Measurements from ENCODE around the gene STK39. TPM values are rescaled to one million over a fixed set of nuclear protein-coding genes. Genes with fewer than 3 reads are reported as not detected.
A peak's percentile ranks its signal among the peaks of the same experiment; 100 is the strongest.

The STK39 gene
- total and polyA plus RNA-seq, 2 donors from 2014 or later: 15.9 to 27.1 TPM

DNA sequence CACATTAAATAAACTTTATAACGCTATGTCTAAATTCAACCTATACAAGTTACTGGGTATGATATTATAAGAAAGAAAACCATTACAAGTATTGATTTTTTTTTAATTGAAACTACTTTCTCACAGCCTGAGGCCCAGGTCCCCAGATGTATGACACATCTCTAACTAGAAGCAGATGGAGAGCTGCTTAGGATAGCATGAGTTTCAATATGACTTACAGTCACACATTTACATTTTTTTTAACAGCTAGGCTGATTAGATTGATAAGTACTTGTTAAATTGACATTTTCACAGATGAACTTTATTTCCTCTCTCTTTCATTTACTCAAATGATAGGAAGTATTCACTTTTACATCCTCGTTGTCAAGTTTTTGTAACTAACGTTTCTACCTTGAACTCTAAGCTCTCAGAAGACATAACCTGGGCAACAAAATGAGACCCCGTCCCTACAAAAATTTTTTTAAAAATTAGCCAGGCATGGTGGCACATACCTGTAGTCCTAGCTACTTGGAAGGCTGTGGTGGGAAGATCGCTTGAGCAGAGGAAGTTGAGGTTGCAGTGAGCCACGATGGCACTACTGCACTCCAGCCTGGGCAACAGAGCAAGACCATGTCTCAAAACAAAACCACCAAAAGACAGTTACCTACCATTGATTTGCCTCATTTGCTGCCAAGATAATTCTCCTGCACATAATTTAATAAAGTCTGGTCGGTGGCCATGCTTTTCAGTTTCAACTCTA, 52.4 kb downstream of the STK39 start:
- Histone ChIP-seq H3K27ac (ENCODE audit: low read depth in 2 of 2, low read length in 2 of 2) (no peak overlapping the region), H3K4me1 (ENCODE audit: control insufficient read depth in 2 of 3, insufficient read depth in 2 of 3, low read depth in 1 of 3, low read length in 3 of 3) (peaks cover 0 to 11% (median 2%) of the 10 kb centered on the region in 3 donors), H3K9ac (ENCODE audit: low read length in 3 of 3) (no peak overlapping the region), H3K36me3 (ENCODE audit: control insufficient read depth in 2 of 3, insufficient read depth in 3 of 3, low read length in 3 of 3) (no peaks in the 10 kb centered on the region), H3K27me3 (ENCODE audit: control insufficient read depth, insufficient read depth, low read length) (no peaks in the 10 kb centered on the region), H3K4me3 (ENCODE audit: low read length in 3 of 3) (no peak overlapping the region), H3K9me3 (ENCODE audit: control insufficient read depth in 2 of 3, insufficient read depth in 1 of 3, low read length in 3 of 3) (no peaks in the 10 kb centered on the region)
- no peak for TF ChIP-seq CTCF (IDR thresholded peaks at IDR 0.05; ENCODE audit: borderline replicate concordance, extremely low read depth, insufficient read depth)
- intact Hi-C loops (cut with DNase I): no loop called here
- DNase-seq: no peak
- no peak for FAIRE-seq

GRCh38 chr2:168192839-168193616, 54.4 kb downstream of the STK39 start:
- no peaks in the 10 kb centered on the region for H3K27me3 ChIP-seq (ENCODE audit: control insufficient read depth, insufficient read depth, low read length)
- FAIRE-seq (no peak), DNase-seq (peak in 1 of 5 donors; percentile 42)
- H3K9me3 ChIP-seq (ENCODE audit: control insufficient read depth in 2 of 3, insufficient read depth in 1 of 3, low read length in 3 of 3): no peaks in the 10 kb centered on the region
- intact Hi-C loops (cut with DNase I): no loop called here
- H3K9ac ChIP-seq (ENCODE audit: low read length in 3 of 3): no peak overlapping the region
- no peak overlapping the region for H3K27ac ChIP-seq (ENCODE audit: low read depth in 2 of 2, low read length in 2 of 2)
- H3K36me3 ChIP-seq (ENCODE audit: control insufficient read depth in 2 of 3, insufficient read depth in 3 of 3, low read length in 3 of 3): no peaks in the 10 kb centered on the region
- no peak for TF ChIP-seq CTCF (IDR thresholded peaks at IDR 0.05; ENCODE audit: borderline replicate concordance, extremely low read depth, insufficient read depth)
- H3K4me3 ChIP-seq (ENCODE audit: low read length in 3 of 3): no peak overlapping the region
- H3K4me1 ChIP-seq (ENCODE audit: control insufficient read depth in 2 of 3, insufficient read depth in 2 of 3, low read depth in 1 of 3, low read length in 3 of 3): peaks cover 0 to 11% (median 2%) of the 10 kb centered on the region in 3 donors

GRCh38 chr2:168191955-168192785, 55.2 kb downstream of the STK39 start:
- H3K9me3 ChIP-seq (ENCODE audit: control insufficient read depth in 2 of 3, insufficient read depth in 1 of 3, low read length in 3 of 3): no peaks in the 10 kb centered on the region
- no peak overlapping the region for H3K4me3 ChIP-seq (ENCODE audit: low read length in 3 of 3)
- no peak for DNase-seq
- no peak overlapping the region for H3K9ac ChIP-seq (ENCODE audit: low read length in 3 of 3)
- intact Hi-C loops (cut with DNase I): no loop called here
- peaks cover 0 to 11% (median 2%) of the 10 kb centered on the region in 3 donors for H3K4me1 ChIP-seq (ENCODE audit: control insufficient read depth in 2 of 3, insufficient read depth in 2 of 3, low read depth in 1 of 3, low read length in 3 of 3)
- H3K27ac ChIP-seq (ENCODE audit: low read depth in 2 of 2, low read length in 2 of 2): no peak overlapping the region
- H3K36me3 ChIP-seq (ENCODE audit: control insufficient read depth in 2 of 3, insufficient read depth in 3 of 3, low read length in 3 of 3): no peaks in the 10 kb centered on the region
- TF ChIP-seq CTCF (IDR thresholded peaks at IDR 0.05; ENCODE audit: borderline replicate concordance, extremely low read depth, insufficient read depth): no peak
- FAIRE-seq: no peak
- no peaks in the 10 kb centered on the region for H3K27me3 ChIP-seq (ENCODE audit: control insufficient read depth, insufficient read depth, low read length)

All from kidney (tissue), 14 donors.